Sigmoid colon (tissue), 7 donors: ENCODE results near the gene SEMA3F. TPM values are rescaled to one million over a fixed set of nuclear protein-coding genes. Genes with fewer than 3 reads are reported as not detected.

ENCODE experiments used
- DNase-seq: peaks from one replicate; pipeline ENCODE4 v3.0.0-alpha.2; 2019
- H3K27ac ChIP-seq, 4 donors: fragments of 200-600 bp; sonication (generic); one replicate each; pipeline ENCODE4 v1.5.1; 2016 to 2019; ENCODE audit warnings: mild to moderate bottlenecking in 1 of 4
- H3K27me3 ChIP-seq, 3 donors: fragments of 200-600 bp; sonication (generic); one replicate each; pipeline ENCODE4 v1.5.1; 2019; ENCODE audit warnings: mild to moderate bottlenecking in 1 of 3
- H3K36me3 ChIP-seq, 4 donors: fragments of 200-600 bp; sonication (generic); one replicate each; pipeline ENCODE4 v1.5.1; 2016 to 2019
- H3K4me1 ChIP-seq, 4 donors: fragments of 200-600 bp; sonication (generic); one replicate each; pipeline ENCODE4 v1.5.1; 2017 to 2019
- H3K4me3 ChIP-seq, 4 donors: fragments of 200-600 bp; sonication (generic); one replicate each; pipeline ENCODE4 v1.5.1; 2017 to 2019; ENCODE audit warnings: mild to moderate bottlenecking in 2 of 4, moderate library complexity in 1 of 4
- H3K9me3 ChIP-seq, 4 donors: fragments of 200-600 bp in 3 of 4; sonication (generic) in 3 of 4; one replicate each; pipeline versions ENCODE4 v1.5.1 to v1.6.1; 2013 to 2019
- CTCF ChIP-seq, 4 experiments: fragments of 450-650 bp in 3 of 4; fragments of 200-600 bp in 1 of 4; IDR thresholded peaks; one replicate each; pipeline ENCODE4 v1.5.1; 2016 to 2019; ENCODE audit warnings: antibody characterized with exemption in 4 of 4, mild to moderate bottlenecking in 3 of 4, moderate library complexity in 2 of 4
- EP300 ChIP-seq, 4 donors: sonication (generic); formaldehyde crosslinking; IDR thresholded peaks; one replicate each; pipeline ENCODE4 v1.6.1; 2017; ENCODE audit warnings: antibody characterized with exemption in 4 of 4
- POLR2A ChIP-seq, 2 donors: fragments of 450-650 bp; IDR thresholded peaks; one replicate each; pipeline ENCODE4 v1.6.1; 2016; ENCODE audit warnings: antibody characterized with exemption in 2 of 2, mild to moderate bottlenecking in 2 of 2, moderate library complexity in 2 of 2
- POLR2AphosphoS5 ChIP-seq, 4 donors: sonication (generic); formaldehyde crosslinking; IDR thresholded peaks; one replicate each; pipeline ENCODE4 v1.6.1; 2017; ENCODE audit warnings: antibody characterized with exemption in 4 of 4
- WGBS, 2 donors: extraction: QIAGEN DNeasy Blood & Tissue Kit; methylation state at CpG; one replicate each; pipeline ENCODE4 v1.1.7; 2013; 5-methylcytosine and 5-hydroxymethylcytosine counted together
- intact Hi-C: fragments of 100-400 bp; cut with DNase I; formaldehyde crosslinking; loops from one replicate; pipeline ENCODE4 v1.15.1; 2023
- polyA plus RNA-seq, 3 donors: library from polyadenylated mRNA; stranded (reverse); fragments of 200-250 nt; gene quantifications; one replicate each; pipeline ENCODE4 v1.2.3, GENCODE V29; 2013
- total RNA-seq, 4 donors: library from RNA; depleted of rRNA; stranded (reverse); fragments of >200 nt; gene quantifications; one replicate each; pipeline ENCODE4 v1.1.0, GENCODE V29; 2016
- donor health status: healthy with polysubstance abuse.
- donor health status: Bipolar disorder and iron deficiency.
- donor health status: healthy.

SEMA3F gene
- total and polyA plus RNA-seq, 7 donors = 0.60 to 12.3 (median 7.5) TPM

DNA sequence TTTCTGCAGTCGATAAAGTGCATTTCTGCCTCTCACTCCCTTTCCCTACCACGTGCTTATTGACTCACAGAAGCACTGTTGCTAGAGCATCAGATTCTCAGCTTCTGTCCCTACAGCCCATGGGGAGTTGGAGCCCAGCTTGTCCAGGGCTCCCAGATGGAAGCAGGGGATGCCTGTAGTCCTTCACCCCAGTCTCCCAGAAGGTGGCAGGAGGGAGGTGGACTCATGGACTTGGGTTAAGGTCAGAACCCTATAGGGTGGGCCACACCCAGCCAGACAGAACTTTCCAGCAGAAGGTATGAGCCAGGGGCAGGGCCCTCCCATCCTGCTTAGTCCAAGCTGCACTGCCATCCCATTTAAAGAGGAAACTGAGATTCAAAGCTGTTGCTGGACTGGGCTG, 33.1 kb upstream of the SEMA3F start:
- intact Hi-C loops = no loop called here
- Histone ChIP-seq H3K9me3 (no peaks in the 10 kb centered on the region), H3K27me3 (no peaks in the 10 kb centered on the region), H3K27ac (no peak overlapping the region), H3K4me1 (peaks cover 0 to 40% (median 34%) of the 10 kb centered on the region in 4 donors), H3K4me3 (no peak overlapping the region), H3K36me3 (peaks cover 19 to 36% (median 36%) of the 10 kb centered on the region in 4 donors)
- DNase-seq = peak; percentile 60
- WGBS, 2 donors = 67 to 85% methylated on average over 2 of the region's 2 CpGs
- TF ChIP-seq POLR2AphosphoS5 (IDR thresholded peaks at IDR 0.05) (no peak), EP300 (IDR thresholded peaks at IDR 0.05) (no peak), CTCF (IDR thresholded peaks at IDR 0.05) (no peak), POLR2A (IDR thresholded peaks at IDR 0.05) (no peak)

- peak; percentile 63 for DNase-seq
- intact Hi-C loops = no loop called here
Observed at GRCh38 chr3:50122661-50123391, 32.3 kb upstream of the SEMA3F start.

DNA sequence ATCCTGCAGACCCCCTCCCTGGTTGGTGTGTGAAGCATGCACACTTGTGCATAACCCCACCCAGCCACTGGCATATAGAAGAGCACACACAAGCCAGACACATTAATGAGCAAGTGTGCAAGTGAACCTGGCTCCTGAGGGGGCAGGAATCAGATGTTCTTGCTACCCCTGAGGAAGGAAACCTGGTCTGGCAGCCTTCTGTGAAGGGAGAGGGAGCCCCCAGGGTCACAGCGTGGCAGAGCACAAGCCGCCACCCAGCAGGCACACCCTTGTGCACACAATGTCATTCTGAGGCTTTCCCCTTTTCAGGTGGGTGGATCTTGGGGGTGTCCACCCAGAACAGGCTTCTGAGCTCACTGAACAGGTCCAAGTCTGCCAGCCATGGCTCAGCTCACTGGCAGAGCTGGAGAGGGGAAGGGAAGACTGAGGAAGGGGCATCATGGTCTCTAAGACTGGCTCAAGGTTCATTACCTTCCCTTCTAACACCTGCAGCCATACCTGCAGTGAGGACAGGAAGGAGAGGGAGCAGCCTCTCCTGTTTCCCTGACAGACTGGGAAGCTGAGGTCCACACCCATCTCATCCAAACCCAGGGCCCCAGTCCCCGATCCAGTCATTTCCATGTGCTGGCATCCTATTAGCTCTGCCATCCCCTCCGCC, 31.6 kb upstream of the SEMA3F start:
- Histone ChIP-seq H3K27me3 (no peaks in the 10 kb centered on the region), H3K27ac (no peak overlapping the region), H3K4me1 (peaks cover 0 to 40% (median 36%) of the 10 kb centered on the region in 4 donors), H3K9me3 (no peaks in the 10 kb centered on the region), H3K4me3 (no peak overlapping the region), H3K36me3 (peaks cover 4 to 21% (median 21%) of the 10 kb centered on the region in 4 donors)
- TF ChIP-seq EP300 (IDR thresholded peaks at IDR 0.05) = no peak
- TF ChIP-seq POLR2A (IDR thresholded peaks at IDR 0.05) = no peak
- no peak for TF ChIP-seq POLR2AphosphoS5 (IDR thresholded peaks at IDR 0.05)
- TF ChIP-seq CTCF (IDR thresholded peaks at IDR 0.05) = no peak
- intact Hi-C loops = no loop called here
- DNase-seq = peak; percentile 59
- 23 to 61% methylated on average over 4 of the region's 4 CpGs for WGBS, 2 donors

More at GRCh38 chr3:50122661-50123391, 32.3 kb upstream of the SEMA3F start:
- no peak for TF ChIP-seq EP300 (IDR thresholded peaks at IDR 0.05)
- TF ChIP-seq POLR2AphosphoS5 (IDR thresholded peaks at IDR 0.05) = no peak
- TF ChIP-seq POLR2A (IDR thresholded peaks at IDR 0.05) = no peak
- no peak for TF ChIP-seq CTCF (IDR thresholded peaks at IDR 0.05)
- no peaks in the 10 kb centered on the region for H3K27me3 ChIP-seq
- H3K4me3 ChIP-seq = no peak overlapping the region
- H3K36me3 ChIP-seq = peaks cover 11 to 28% (median 28%) of the 10 kb centered on the region in 4 donors
- WGBS, 2 donors = 85 to 87% methylated on average over 14 of the region's 14 CpGs
- peaks cover 0 to 40% (median 36%) of the 10 kb centered on the region in 4 donors for H3K4me1 ChIP-seq
- H3K27ac ChIP-seq = no peak overlapping the region
- H3K9me3 ChIP-seq = no peaks in the 10 kb centered on the region

DNA sequence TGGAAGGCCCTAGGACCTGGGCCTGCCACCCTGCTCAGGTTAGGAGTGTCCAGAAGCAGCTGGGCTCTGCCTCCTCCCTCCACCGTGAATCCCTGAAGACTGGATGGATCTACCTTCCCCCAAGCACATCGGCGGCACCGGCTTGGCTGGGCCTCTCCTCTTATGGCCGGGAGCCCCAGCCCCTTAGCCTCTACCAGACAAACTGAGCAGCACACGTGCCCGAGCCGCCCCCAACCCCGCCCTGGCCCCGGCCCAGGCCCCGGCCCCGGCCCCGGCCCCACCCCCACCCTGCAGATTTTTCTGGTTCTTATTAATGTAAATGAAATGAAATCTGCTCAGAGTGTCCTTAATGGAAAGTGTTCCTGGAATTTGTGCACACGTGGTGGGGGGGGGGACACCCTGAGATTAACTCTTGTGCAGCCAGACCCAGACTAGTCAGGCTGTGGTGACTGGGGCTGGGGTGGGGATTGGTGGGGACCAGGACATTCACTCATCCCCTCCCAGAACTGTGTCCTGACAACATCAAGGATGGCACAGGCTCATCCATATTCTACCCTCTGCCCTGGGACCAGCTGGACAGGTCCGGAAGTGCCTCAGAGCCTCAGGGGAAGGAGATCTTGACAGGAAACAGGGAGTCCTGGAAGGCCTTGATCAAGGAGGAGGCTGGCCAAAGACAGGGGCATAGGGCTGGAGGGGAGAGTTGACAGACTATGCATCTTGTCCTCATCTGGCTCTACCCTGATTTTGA, 30.9 kb upstream of the SEMA3F start:
- Histone ChIP-seq H3K9me3 (no peaks in the 10 kb centered on the region), H3K36me3 (peaks cover 0 to 18% (median 14%) of the 10 kb centered on the region in 4 donors), H3K4me1 (peaks cover 0 to 40% (median 36%) of the 10 kb centered on the region in 4 donors), H3K27me3 (no peaks in the 10 kb centered on the region), H3K27ac (no peak overlapping the region), H3K4me3 (no peak overlapping the region)
- no peak for TF ChIP-seq CTCF (IDR thresholded peaks at IDR 0.05)
- no peak for TF ChIP-seq EP300 (IDR thresholded peaks at IDR 0.05)
- TF ChIP-seq POLR2AphosphoS5 (IDR thresholded peaks at IDR 0.05) = peak in 1 of 4 donors; percentile 17
- intact Hi-C loops = no loop called here
- peak; percentile 59 for DNase-seq
- WGBS, 2 donors = 19 to 52% methylated on average over 15 of the region's 15 CpGs
